Neural progenitor cell (in vitro differentiated cells): ENCODE measurements around the gene EIF4G3.

Experiments used
- EZH2 ChIP-seq: fragments of 200-600 bp; sonication (generic); IDR thresholded peaks from 2 replicates; pipeline ENCODE4 v1.6.1; 2017; ENCODE audit warnings: antibody characterized with exemption, mild to moderate bottlenecking, moderate library complexity
- TF ChIP-seq, protein P1 (sequence below): fragments of 200-600 bp; sonication (generic); IDR thresholded peaks from 2 replicates; pipeline ENCODE4 v1.5.1; 2017; ENCODE audit warnings: antibody characterized with exemption, mild to moderate bottlenecking

DNA sequence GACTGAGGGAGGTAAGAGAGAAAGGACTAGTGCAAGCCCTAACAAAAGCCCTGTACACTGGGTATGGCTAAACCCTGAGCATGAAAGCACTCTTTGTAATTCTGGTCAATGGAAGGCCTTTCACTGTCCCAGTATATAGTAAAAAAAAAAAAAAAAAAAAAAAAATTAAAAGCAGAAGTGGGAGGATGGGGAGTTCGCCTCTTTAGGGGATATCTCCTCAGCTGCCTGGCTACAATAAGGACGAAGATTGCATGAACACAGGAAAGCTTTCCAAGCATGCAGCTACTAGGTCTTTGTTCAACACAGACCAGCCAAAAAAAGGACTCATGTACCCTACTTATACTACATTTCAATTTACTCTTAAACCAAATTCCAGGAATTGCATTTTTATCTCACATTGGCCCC is 59.1 kb downstream of the EIF4G3 start:
- TF ChIP-seq, protein P1, sequence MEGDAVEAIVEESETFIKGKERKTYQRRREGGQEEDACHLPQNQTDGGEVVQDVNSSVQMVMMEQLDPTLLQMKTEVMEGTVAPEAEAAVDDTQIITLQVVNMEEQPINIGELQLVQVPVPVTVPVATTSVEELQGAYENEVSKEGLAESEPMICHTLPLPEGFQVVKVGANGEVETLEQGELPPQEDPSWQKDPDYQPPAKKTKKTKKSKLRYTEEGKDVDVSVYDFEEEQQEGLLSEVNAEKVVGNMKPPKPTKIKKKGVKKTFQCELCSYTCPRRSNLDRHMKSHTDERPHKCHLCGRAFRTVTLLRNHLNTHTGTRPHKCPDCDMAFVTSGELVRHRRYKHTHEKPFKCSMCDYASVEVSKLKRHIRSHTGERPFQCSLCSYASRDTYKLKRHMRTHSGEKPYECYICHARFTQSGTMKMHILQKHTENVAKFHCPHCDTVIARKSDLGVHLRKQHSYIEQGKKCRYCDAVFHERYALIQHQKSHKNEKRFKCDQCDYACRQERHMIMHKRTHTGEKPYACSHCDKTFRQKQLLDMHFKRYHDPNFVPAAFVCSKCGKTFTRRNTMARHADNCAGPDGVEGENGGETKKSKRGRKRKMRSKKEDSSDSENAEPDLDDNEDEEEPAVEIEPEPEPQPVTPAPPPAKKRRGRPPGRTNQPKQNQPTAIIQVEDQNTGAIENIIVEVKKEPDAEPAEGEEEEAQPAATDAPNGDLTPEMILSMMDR = no peak
- TF ChIP-seq EZH2 = no peak
